HG03064 (cell line): Measurements from ENCODE around the gene STARD13.

ENCODE experiments used
- ATAC-seq: cut with Tn5 transposase; IDR thresholded peaks from one replicate; pipeline ENCODE4 v1.9.1; 2021; ENCODE audit warnings: low read depth; ENCODE audit not compliant: unreplicated experiment

The STARD13 gene

DNA sequence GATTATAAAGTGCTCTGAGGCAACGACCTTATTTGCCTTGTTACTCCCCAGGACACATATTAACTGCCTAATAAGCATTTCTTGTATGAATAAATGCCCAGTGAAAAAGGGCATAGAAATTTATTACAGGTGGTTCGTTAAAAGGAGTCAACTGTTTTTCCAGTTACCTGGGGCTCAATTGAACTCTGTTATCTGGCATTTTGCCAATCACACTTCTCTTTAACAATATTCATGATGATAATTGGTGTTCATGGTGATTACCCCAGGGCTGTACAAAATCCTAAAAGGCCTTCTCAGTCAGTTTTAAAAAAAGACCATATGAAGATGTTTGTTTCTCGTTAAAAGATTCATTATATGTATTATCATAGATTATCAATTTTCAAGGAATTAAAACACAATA, 212.2 kb downstream of the STARD13 start:
- no peak for ATAC-seq

DNA sequence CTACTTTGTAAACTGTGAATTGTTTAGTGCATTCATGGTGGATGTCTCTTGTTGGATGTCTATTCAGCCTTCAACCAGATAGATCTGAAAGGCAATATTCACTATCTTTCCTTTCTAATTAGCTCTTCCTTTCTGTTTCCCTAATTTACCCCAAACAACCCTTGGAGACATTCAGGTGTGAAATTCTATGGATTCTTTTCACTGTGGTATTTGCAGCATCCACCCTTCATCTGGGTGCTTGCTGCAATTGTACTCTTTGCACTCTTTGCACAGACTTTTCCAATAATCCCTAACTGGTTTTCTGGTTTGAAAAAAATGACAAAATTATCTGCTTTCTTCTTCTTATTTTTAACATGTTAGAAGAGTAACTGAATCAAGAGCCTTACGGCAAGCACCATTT, 212.8 kb downstream of the STARD13 start:
- no peak for ATAC-seq

DNA sequence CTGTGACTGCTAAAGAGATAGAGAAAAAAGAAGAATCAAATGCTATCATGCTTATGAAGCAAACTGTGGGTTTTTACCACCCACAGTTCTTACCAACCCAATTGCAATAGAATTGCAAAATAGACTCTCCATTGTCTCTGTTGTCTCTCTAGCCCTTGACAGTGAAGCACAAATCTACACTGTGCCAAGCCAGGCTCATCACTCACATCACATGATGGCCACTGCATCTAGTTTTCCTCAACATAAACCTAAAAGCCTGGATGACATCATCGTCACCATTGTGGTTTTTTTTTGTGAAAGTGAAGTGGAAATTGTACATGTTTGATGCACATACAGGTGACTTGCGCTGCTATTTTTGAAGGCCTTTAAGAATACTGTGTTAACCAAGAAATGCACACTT, 213.3 kb downstream of the STARD13 start:
- ATAC-seq: no peak

DNA sequence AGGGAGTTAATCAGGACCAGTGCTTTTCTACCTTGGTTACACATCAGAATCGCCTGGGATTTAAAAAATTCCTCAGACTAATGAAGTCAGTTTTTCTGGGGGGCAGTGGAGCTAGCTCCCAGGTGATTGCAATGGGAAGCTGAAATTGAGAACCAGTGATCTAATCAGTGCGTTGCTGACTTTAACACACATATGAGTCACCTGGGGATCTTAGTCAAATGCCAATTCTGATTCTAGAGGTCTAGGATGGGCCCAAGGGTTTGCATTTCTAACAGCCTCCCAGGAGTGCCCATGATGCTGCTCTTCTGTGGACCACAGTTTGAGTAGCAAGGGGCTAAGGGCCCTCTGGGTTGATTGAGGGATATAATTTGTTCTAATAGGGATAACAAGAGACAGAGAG, 214.8 kb downstream of the STARD13 start:
- ATAC-seq: no peak

DNA sequence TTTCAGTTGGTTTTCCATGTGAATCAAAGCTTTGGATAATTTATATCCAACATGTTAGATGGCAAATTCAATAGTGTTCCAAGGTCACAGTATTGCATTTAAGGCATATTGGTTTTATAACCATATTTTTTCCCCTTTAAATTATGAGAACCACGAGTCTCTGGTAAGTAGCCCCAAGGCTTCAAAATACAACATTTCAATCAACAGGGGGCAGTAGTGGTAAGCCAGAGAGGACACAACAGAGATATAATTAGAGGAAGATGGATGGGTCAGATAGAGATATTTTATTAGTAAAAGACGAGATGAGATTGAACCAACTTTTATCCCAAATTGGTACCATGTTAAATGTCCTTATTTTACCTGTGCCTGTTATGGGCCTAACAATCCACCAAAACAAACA, 216.2 kb downstream of the STARD13 start:
- no peak for ATAC-seq

DNA sequence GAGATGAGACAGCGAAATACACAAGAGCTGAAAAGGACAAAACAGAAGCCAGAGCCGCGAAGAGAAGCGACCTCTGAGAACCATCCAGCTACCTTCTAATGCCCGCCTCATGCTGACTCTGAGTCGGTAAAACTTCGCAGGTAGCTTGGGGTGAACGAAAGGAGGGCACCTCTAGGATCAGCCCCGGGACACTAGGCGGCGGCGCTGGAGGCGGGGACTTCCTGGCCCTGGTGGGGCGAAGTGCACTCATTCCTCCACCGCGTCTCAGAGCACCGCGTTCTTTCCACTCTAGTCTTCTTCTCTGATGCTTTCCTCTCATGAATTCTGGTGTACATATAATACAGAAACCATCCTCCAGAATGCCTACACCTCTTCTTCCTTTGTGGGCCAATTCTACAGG, 219.2 kb downstream of the STARD13 start:
- ATAC-seq: no peak

DNA sequence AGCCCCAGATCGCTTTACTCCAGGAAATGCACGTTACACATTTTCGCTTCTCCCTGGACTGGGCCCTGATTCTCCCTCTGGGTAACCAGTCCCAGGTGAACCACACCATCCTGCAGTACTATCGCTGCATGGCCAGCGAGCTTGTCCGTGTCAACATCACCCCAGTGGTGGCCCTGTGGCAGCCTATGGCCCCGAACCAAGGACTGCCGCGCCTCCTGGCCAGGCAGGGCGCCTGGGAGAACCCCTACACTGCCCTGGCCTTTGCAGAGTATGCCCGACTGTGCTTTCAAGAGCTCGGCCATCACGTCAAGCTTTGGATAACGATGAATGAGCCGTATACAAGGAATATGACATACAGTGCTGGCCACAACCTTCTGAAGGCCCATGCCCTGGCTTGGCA, 224.7 kb downstream of the STARD13 start:
- no peak for ATAC-seq

DNA sequence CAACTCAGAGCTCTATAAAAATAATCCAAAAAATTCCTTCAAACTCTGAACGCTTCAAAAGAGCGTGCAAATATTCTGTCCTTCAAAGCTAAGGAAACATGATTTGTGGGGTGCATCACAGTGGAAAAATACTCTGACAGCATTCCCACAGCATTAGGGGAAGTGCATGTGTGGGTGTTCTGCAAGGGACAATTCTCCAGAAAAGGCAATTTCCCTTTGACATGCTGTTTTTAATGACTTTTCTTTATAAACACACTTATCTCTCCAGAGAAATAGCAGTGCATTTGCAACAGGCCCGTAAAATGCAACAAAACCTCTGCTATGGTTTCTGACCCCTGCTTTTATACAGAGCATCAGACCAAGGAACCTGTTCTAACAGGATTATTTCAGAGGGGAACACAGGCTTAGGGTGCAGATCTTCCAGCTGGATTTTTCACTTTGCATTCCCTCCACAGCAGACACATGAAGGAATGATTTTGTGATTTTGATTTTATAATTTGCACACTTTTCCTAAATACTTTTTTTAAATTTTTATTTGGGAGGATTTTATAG, 226.7 kb downstream of the STARD13 start:
- ATAC-seq: no peak

DNA sequence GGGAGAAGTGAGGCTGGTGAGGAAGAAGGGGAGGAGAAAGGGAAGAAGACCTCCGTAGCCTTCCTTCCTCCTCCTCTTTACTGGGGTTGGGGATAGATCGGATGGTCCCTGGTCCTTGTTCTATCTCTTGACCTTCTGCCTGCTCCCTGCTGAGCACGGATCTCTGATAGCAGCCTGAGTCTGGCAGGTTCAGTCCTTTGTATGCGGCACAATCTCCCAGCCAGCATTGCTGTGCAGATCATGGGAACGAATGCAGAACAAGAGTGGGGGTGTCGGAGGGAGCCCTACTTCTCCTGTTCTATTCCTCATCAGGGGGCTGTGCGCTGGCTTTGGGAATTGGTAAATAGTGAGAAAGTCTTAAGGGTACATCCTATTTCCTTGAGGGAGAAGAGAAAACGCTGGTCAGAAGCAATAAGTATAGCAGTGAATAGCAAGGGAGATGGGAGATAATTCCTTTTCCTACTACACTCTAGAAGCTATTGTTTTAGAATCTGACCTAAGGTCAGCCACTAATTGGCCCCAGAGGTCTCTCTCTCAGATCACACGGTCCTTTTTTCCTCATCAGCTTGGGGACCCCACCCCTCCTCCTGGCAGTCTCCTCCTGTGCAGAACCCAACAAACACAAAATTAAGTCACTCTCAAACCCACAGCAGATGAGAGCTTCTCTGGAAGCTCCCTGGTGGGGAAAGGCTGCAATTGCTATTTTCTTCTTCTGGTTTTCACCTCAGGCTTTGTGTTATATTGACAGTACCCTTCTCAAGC, 228.4 kb downstream of the STARD13 start:
- no peak for ATAC-seq

DNA sequence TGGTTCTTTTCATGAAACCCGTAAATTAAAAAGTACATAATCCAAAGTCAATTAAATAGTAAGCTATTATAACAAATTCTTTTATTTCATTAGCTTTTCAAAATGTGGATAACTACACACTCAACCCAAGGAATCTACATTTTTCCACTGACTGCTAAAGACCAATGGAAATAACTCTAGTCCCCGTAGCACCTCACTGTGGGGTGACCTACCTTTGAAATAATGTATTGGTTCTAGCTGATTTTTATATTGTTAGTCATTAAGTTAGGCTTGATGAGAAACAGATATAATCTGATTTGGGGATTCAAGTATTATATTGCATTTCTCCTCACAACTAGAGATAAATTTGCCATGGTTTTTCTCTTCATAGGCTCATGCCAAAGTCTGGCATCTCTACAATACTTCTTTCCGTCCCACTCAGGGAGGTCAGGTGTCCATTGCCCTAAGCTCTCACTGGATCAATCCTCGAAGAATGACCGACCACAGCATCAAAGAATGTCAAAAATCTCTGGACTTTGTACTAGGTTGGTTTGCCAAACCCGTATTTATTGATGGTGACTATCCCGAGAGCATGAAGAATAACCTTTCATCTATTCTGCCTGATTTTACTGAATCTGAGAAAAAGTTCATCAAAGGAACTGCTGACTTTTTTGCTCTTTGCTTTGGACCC, 232.0 kb downstream of the STARD13 start:
- ATAC-seq: no peak
